CD4-positive, alpha-beta memory T cell (primary cell): ENCODE data around the gene TGFB1. TPM values are rescaled to one million over a fixed set of nuclear protein-coding genes. Genes with fewer than 3 reads are reported as not detected.
"Not testable (repeated sequence)": the region's sequence is repeated elsewhere in the genome, so short reads cannot be mapped to it uniquely, and the experiment has no call there.

ENCODE experiments used
- CTCF ChIA-PET: fragments of 350-600 bp; sonication (Branson Sonifier 250); formaldehyde crosslinking; loops from one replicate; lab custom pipeline; 2021; ENCODE audit warnings: inconsistent platforms; ENCODE audit not compliant: partially characterized antibody; lab: Charles Lee
- POLR2A ChIA-PET: fragments of 350-600 bp; sonication (Branson Sonifier 250); formaldehyde crosslinking; loops from one replicate; lab custom pipeline; 2021; ENCODE audit not compliant: partially characterized antibody; lab: Charles Lee
- DNase-seq, 5 donors: peaks; one replicate each; pipeline versions ENCODE4 v3.0.0 to v3.0.0-alpha.2; 2020 to 2022; ENCODE audit warnings: mixed read lengths in 1 of 5
- H3K27ac ChIP-seq: one replicate; pipeline ENCODE4 v1.7.0; 2013; ENCODE audit warnings: low read depth, low read length
- H3K27me3 ChIP-seq: 2 replicates; pipeline ENCODE4 v1.7.0; 2013; ENCODE audit warnings: mild to moderate bottlenecking, low read length, moderate library complexity; ENCODE audit not compliant: insufficient read depth
- H3K36me3 ChIP-seq: 2 replicates; pipeline ENCODE4 v1.7.0; 2013; ENCODE audit warnings: mild to moderate bottlenecking, low read length, moderate library complexity; ENCODE audit not compliant: insufficient read depth
- H3K4me1 ChIP-seq: 2 replicates; pipeline ENCODE4 v1.7.0; 2013; ENCODE audit warnings: mild to moderate bottlenecking, low read length, moderate library complexity; ENCODE audit not compliant: insufficient read depth
- H3K4me3 ChIP-seq, 2 donors: one replicate each; pipeline ENCODE4 v1.7.0; 2013; ENCODE audit warnings: low read length in 2 of 2, mild to moderate bottlenecking in 1 of 2
- H3K9me3 ChIP-seq, 2 donors: one replicate each; pipeline ENCODE4 v1.7.0; 2013; ENCODE audit warnings: low read length in 2 of 2, control low read depth in 1 of 2; ENCODE audit not compliant: control insufficient read depth in 1 of 2
- H3K27ac Mint-ChIP-seq, 7 donors: one replicate each; pipeline ENCODE4 v1.8.0; 2020 to 2021; ENCODE audit warnings: mixed read lengths in 7 of 7, mild to moderate bottlenecking in 6 of 7, inconsistent platforms in 3 of 7, moderate library complexity in 3 of 7
- H3K27me3 Mint-ChIP-seq, 2 donors: one replicate each; pipeline ENCODE4 v1.8.0; 2020 to 2021; ENCODE audit warnings: mixed read lengths in 2 of 2
- H3K36me3 Mint-ChIP-seq, 2 donors: one replicate each; pipeline ENCODE4 v1.8.0; 2020 to 2021; ENCODE audit warnings: mixed read lengths in 2 of 2, inconsistent platforms in 1 of 2, mild to moderate bottlenecking in 1 of 2
- H3K4me1 Mint-ChIP-seq, 4 donors: one replicate each; pipeline ENCODE4 v1.8.0; 2020 to 2021; ENCODE audit warnings: mixed read lengths in 4 of 4, mild to moderate bottlenecking in 1 of 4
- H3K4me3 Mint-ChIP-seq, 8 donors: one replicate each; pipeline ENCODE4 v1.8.0; 2020 to 2021; ENCODE audit warnings: mixed read lengths in 8 of 8, mild to moderate bottlenecking in 7 of 8, moderate library complexity in 6 of 8, inconsistent platforms in 3 of 8
- H3K9me3 Mint-ChIP-seq, 8 donors: one replicate each; pipeline ENCODE4 v1.8.0; 2020 to 2021; ENCODE audit warnings: mixed read lengths in 8 of 8, mild to moderate bottlenecking in 5 of 8, inconsistent platforms in 3 of 8, moderate library complexity in 1 of 8
- intact Hi-C: fragments of 100-400 bp; cut with micrococcal nuclease; formaldehyde crosslinking; loops from one replicate; pipeline ENCODE4 v1.15.1; 2023
- polyA plus RNA-seq, 2 donors: library from polyadenylated mRNA; unstranded; fragments of 300-500 nt; fragmentation: Illumina TruSeq; gene quantifications; one replicate each; pipeline ENCODE4 v1.2.3, GENCODE V29; 2021
- total RNA-seq, 2 experiments: library from RNA; stranded (reverse); gene quantifications; one replicate each; pipeline ENCODE4 v1.2.3, GENCODE V29; 2021

TGFB1 gene
- total and polyA plus RNA-seq, 4 experiments from 2014 or later = 28.1 to 143 (median 110) TPM

DNA sequence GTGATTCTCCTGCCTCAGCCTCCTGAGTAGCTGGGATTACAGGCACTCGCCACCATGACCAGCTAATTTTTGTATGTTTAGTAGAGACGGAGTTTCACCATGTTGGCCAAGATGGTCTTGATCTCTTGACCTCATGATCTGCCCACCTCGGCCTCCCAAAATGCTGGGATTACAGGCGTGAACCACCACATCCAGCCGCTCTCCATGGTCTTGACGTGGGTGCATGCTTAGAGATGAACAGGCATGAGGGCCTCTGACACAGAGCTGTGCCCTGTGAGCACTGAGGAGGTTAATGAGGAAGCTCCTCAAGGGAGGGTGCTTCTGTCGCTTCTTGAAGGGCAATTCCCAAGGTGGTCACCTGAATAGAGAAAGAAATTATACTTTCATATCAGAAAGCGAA is 63.9 kb downstream of the TGFB1 start:
- H3K9me3 ChIP-seq, DNase-seq, H3K27me3 ChIP-seq, H3K4me1 ChIP-seq, H3K27ac ChIP-seq, H3K27me3 Mint-ChIP-seq, H3K9me3 Mint-ChIP-seq, H3K4me3 Mint-ChIP-seq, H3K4me3 ChIP-seq: not testable (repeated sequence)
- CTCF ChIA-PET = interaction anchor here (1.4 kb wide), 1 partner anchor 25 kb away, joined by 4 read pairs; the partner anchor contains the start of gene HNRNPUL1
- peak overlapping the region in 6 of 7 donors; percentile 12 to 77 (median 58) for H3K27ac Mint-ChIP-seq
- POLR2A ChIA-PET = interaction anchor here (0.6 to 26.9 kb wide), 6 partner anchors 12 to 150 kb away, joined by 3 to 711 read pairs (median 6); partner anchors contain the start of genes HNRNPUL1 and TGFB1
- peaks cover 55 to 85% of the 10 kb centered on the region in 2 donors for H3K36me3 Mint-ChIP-seq
- intact Hi-C loops = loop anchor here (2.0 kb wide), 1 partner anchor 19 kb away; no protein-coding TSS in a partner anchor
- peaks cover 11 to 20% (median 14%) of the 10 kb centered on the region in 4 donors for H3K4me1 Mint-ChIP-seq
- peaks cover 83% of the 10 kb centered on the region for H3K36me3 ChIP-seq

- no peaks in the 10 kb centered on the region for H3K9me3 Mint-ChIP-seq
- H3K4me1 Mint-ChIP-seq = peaks cover 2 to 20% (median 10%) of the 10 kb centered on the region in 4 donors
- intact Hi-C loops = loop anchor here (2.0 kb wide), 1 partner anchor 20 kb away; no protein-coding TSS in a partner anchor
- H3K36me3 ChIP-seq = peaks cover 80% of the 10 kb centered on the region
- no peaks in the 10 kb centered on the region for H3K27me3 Mint-ChIP-seq
- H3K4me3 ChIP-seq = no peak overlapping the region
- no peaks in the 10 kb centered on the region for H3K9me3 ChIP-seq
- H3K27ac ChIP-seq = no peak overlapping the region
- H3K4me1 ChIP-seq = peaks cover 7% of the 10 kb centered on the region
- H3K27ac Mint-ChIP-seq = peak overlapping the region; percentile 42 to 84 (median 68)
- H3K36me3 Mint-ChIP-seq = peaks cover 51 to 84% of the 10 kb centered on the region in 2 donors
- H3K27me3 ChIP-seq = no peaks in the 10 kb centered on the region
- ChIA-PET CTCF (interaction anchor here (1.0 to 2.5 kb wide), 6 partner anchors 10 to 85 kb away, joined by 3 to 13 read pairs (median 4); partner anchors contain the start of gene HNRNPUL1), POLR2A (interaction anchor here (1.0 to 26.9 kb wide), 6 partner anchors 13 to 64 kb away, joined by 3 to 711 read pairs (median 6); partner anchors contain the start of genes HNRNPUL1 and TGFB1)
- no peak for DNase-seq
- H3K4me3 Mint-ChIP-seq = peak overlapping the region in 1 of 8 donors; percentile 10
Measured at GRCh38 chr19:41288673-41289530, 64.8 kb downstream of the TGFB1 start.

Other genes starting within 250 kb of the TGFB1 start
- gene CYP2F1, start 239.5 kb downstream of the TGFB1 start, total RNA-seq = not detected
- gene CYP2F1, start 239.5 kb downstream of the TGFB1 start, polyA plus RNA-seq = not detected
- gene CYP2S1, start 160.7 kb downstream of the TGFB1 start, total RNA-seq = under 1 TPM; 0.15 to 0.28 TPM
- gene CYP2S1, start 160.7 kb downstream of the TGFB1 start, polyA plus RNA-seq = not detected
- under 1 TPM in 1 of 2 experiments, not detected in 1; 0.32 TPM for gene AXL, start 134.7 kb downstream of the TGFB1 start, total RNA-seq
- gene AXL, start 134.7 kb downstream of the TGFB1 start, polyA plus RNA-seq = under 1 TPM; 0.10 to 0.29 TPM
- 100 to 1,000 TPM; 300 TPM for gene HNRNPUL1, start 89.5 kb downstream of the TGFB1 start, total RNA-seq
- gene HNRNPUL1, start 89.5 kb downstream of the TGFB1 start, polyA plus RNA-seq = 100 to 1,000 TPM in 1 of 2 donors, 10 to 100 TPM in 1; 37.8 to 110 TPM
- gene CCDC97, start 43.8 kb downstream of the TGFB1 start, total RNA-seq = 10 to 100 TPM; 56.4 to 61.4 TPM
- 10 to 100 TPM; 23.2 to 32.3 TPM for gene CCDC97, start 43.8 kb downstream of the TGFB1 start, polyA plus RNA-seq
- 10 to 100 TPM; 11.6 to 15.2 TPM for gene B9D2, start 10.2 kb upstream of the TGFB1 start, total RNA-seq
- 10 to 100 TPM; 12.9 to 22.4 TPM for gene B9D2, start 10.2 kb upstream of the TGFB1 start, polyA plus RNA-seq
- 10 to 100 TPM; 14.3 to 16.1 TPM for gene TMEM91, start 22.6 kb upstream of the TGFB1 start, total RNA-seq
- 1 to 10 TPM; 4.8 to 4.9 TPM for gene TMEM91, start 22.6 kb upstream of the TGFB1 start, polyA plus RNA-seq
- gene EXOSC5, start 43.4 kb upstream of the TGFB1 start, total RNA-seq = 10 to 100 TPM; 18.2 to 23.0 TPM
- gene EXOSC5, start 43.4 kb upstream of the TGFB1 start, polyA plus RNA-seq = 10 to 100 TPM; 46.4 to 58.6 TPM
- gene BCKDHA, start 43.9 kb upstream of the TGFB1 start, total RNA-seq = 10 to 100 TPM; 23.6 to 27.1 TPM
- gene BCKDHA, start 43.9 kb upstream of the TGFB1 start, polyA plus RNA-seq = 10 to 100 TPM; 59.7 to 65.1 TPM
- gene B3GNT8, start 73.5 kb upstream of the TGFB1 start, total RNA-seq = 1 to 10 TPM; 2.9 to 3.2 TPM
- gene B3GNT8, start 73.5 kb upstream of the TGFB1 start, polyA plus RNA-seq = 1 to 10 TPM in 1 of 2 donors, under 1 TPM in 1; 0.64 to 7.1 TPM
- gene DMAC2, start 86.0 kb upstream of the TGFB1 start, total RNA-seq = 10 to 100 TPM; 27.7 to 28.9 TPM
- gene DMAC2, start 86.0 kb upstream of the TGFB1 start, polyA plus RNA-seq = 10 to 100 TPM; 43.1 to 58.2 TPM
- not detected for gene ERICH4, start 89.2 kb upstream of the TGFB1 start, total RNA-seq
- gene ERICH4, start 89.2 kb upstream of the TGFB1 start, polyA plus RNA-seq = not detected
- gene CEACAM21, start 222.2 kb upstream of the TGFB1 start, total RNA-seq = 10 to 100 TPM; 42.8 to 48.7 TPM
- gene CEACAM21, start 222.2 kb upstream of the TGFB1 start, polyA plus RNA-seq = 10 to 100 TPM; 60.4 to 61.2 TPM